Gastroesophageal sphincter (tissue), 3 donors: ENCODE measurements around the gene SMCO2.

ENCODE experiments used
- EP300 ChIP-seq: sonication (generic); formaldehyde crosslinking; IDR thresholded peaks from one replicate; pipeline ENCODE4 v1.6.1; 2017; ENCODE audit warnings: antibody characterized with exemption, mild to moderate bottlenecking
- TF ChIP-seq, protein P1 (sequence below), 4 experiments: fragments of 200-600 bp in 2 of 4; fragments of 450-650 bp in 2 of 4; sonication (generic) in 1 of 4; IDR thresholded peaks; one replicate each; pipeline ENCODE4 v1.5.1; 2017 to 2019; ENCODE audit warnings: antibody characterized with exemption in 4 of 4, mild to moderate bottlenecking in 2 of 4, moderate library complexity in 2 of 4

DNA sequence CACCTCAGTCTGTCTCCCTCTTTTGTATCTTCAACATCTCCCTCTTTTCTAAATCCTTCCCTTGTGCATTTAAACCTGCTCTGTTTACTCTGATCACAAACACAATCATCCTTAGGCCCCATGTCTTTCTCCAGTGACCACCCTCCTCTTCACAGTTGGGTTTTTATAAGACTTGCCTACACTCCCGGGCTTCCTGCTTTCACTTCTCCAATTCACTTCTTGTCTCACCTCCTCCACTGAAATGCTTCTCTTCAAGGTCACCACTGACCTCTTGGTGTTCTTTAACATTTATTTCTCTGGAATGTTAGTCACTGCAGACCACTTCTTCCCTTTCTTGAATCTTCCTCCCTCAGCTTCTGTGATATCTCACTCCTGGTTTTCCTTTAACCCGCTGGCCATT lies 8.7 kb upstream of the SMCO2 start:
- TF ChIP-seq, protein P1, sequence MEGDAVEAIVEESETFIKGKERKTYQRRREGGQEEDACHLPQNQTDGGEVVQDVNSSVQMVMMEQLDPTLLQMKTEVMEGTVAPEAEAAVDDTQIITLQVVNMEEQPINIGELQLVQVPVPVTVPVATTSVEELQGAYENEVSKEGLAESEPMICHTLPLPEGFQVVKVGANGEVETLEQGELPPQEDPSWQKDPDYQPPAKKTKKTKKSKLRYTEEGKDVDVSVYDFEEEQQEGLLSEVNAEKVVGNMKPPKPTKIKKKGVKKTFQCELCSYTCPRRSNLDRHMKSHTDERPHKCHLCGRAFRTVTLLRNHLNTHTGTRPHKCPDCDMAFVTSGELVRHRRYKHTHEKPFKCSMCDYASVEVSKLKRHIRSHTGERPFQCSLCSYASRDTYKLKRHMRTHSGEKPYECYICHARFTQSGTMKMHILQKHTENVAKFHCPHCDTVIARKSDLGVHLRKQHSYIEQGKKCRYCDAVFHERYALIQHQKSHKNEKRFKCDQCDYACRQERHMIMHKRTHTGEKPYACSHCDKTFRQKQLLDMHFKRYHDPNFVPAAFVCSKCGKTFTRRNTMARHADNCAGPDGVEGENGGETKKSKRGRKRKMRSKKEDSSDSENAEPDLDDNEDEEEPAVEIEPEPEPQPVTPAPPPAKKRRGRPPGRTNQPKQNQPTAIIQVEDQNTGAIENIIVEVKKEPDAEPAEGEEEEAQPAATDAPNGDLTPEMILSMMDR (IDR thresholded peaks at IDR 0.05) = no peak
- no peak for TF ChIP-seq EP300
